ENCODE results near the gene GRIN2C.

GRCh38 chr17:74874615-74875037 lies 14.9 kb upstream of the GRIN2C start:
- TF ChIP-seq CTCF (IDR thresholded peaks at IDR 0.05) (no peak), EZH2 (IDR thresholded peaks at IDR 0.05; ENCODE audit: borderline replicate concordance, insufficient read depth, low read depth, low read length, poor library complexity, severe bottlenecking) (no peak)
